K562 (cell line): ENCODE measurements around the gene FRRS1. TPM values are rescaled to one million over a fixed set of nuclear protein-coding genes. Genes with fewer than 3 reads are reported as not detected.

ENCODE experiments used
- ATAC-seq: fragments of 200-7000 bp; cut with Tn5 transposase; 3 replicates; pipeline ENCODE4 v1.9.1; 2020; ENCODE audit warnings: moderate library complexity
- BruUV-seq: library from RNA; stranded (reverse); fragments of 400-500 nt; replicated peaks from 2 replicates; lab custom pipeline; 2021; lab: Mats Ljungman, UMichigan
- CTCF ChIA-PET: fragments of 300-600 bp; formaldehyde crosslinking; extraction: SDS; loops from one replicate; lab custom pipeline; 2021; ENCODE audit warnings: low intra/inter-chr PET ratio; lab: Yijun Ruan, JAX
- POLR2A ChIA-PET: fragments of 300-600, 350-650 bp; sonication (Branson Sonifier 250); formaldehyde crosslinking; extraction: SDS; loops from one replicate; lab custom pipeline; 2021; ENCODE audit warnings: antibody characterized with exemption, inconsistent platforms; lab: Yijun Ruan, JAX
- DNase-seq, 4 experiments: peaks; one replicate each; pipeline versions ENCODE4 v3.0.0 to v3.0.0-alpha.2; 2011 to 2018; ENCODE audit warnings: low spot score in 3 of 4, mixed read lengths in 3 of 4; ENCODE audit errors: extremely low read depth in 1 of 4
- FAIRE-seq: peaks from 2 replicates; lab custom pipeline; 2011; peaks lifted over from hg19 to GRCh38; lab: Jason Lieb, UNC
- H2AFZ ChIP-seq: 2 replicates; pipeline ENCODE4 v1.6.0; 2011; ENCODE audit warnings: low read depth, low read length, control low read depth, inconsistent platforms
- H3K27ac ChIP-seq: fragments of 200-600 bp; 3 replicates; pipeline ENCODE4 v1.8.0; 2011; ENCODE audit warnings: low read depth, mild to moderate bottlenecking, control low read depth, inconsistent platforms, low read length, moderate library complexity, mixed read lengths; ENCODE audit errors: extremely low read depth
- H3K27me3 ChIP-seq, 2 experiments: fragments of 300-600 bp in 1 of 2; 2 replicates in 1 of 2; 3 replicates in 1 of 2; pipeline versions ENCODE4 v1.6.0 to v1.8.0; 2011; ENCODE audit warnings: inconsistent platforms in 2 of 2, low read length in 2 of 2, mild to moderate bottlenecking in 1 of 2, mixed read lengths in 1 of 2, moderate library complexity in 1 of 2; ENCODE audit not compliant: control insufficient read depth in 2 of 2, insufficient read depth in 2 of 2
- H3K36me3 ChIP-seq: fragments of 300-600 bp; 3 replicates; pipeline ENCODE4 v1.8.0; 2011; ENCODE audit warnings: mild to moderate bottlenecking, low read length, inconsistent platforms; ENCODE audit not compliant: control insufficient read depth, insufficient read depth
- H3K4me1 ChIP-seq, 2 experiments: fragments of 200-600 bp in 1 of 2; replicated peaks in 1 of 2; 2 replicates in 1 of 2; 3 replicates in 1 of 2; pipeline versions ENCODE4 v1.5.1 to v1.8.0; 2011; ENCODE audit warnings: inconsistent platforms in 2 of 2, low read length in 2 of 2, mild to moderate bottlenecking in 1 of 2, mixed read lengths in 1 of 2, moderate library complexity in 1 of 2; ENCODE audit not compliant: control insufficient read depth in 2 of 2, insufficient read depth in 2 of 2
- H3K4me2 ChIP-seq: 2 replicates; pipeline ENCODE4 v1.6.1; 2011; ENCODE audit warnings: low read length, control low read depth, inconsistent platforms, mixed read lengths; ENCODE audit not compliant: insufficient read depth
- H3K4me3 ChIP-seq: fragments of 200-600 bp; sonication (generic), shearing (Covaris generic); 2 replicates; pipeline ENCODE4 v1.5.1; 2016; ENCODE audit warnings: control low read depth, inconsistent platforms
- H3K79me2 ChIP-seq: fragments of 200-600 bp; 3 replicates; pipeline ENCODE4 v1.8.0; 2011; ENCODE audit warnings: low read length, inconsistent platforms; ENCODE audit not compliant: control insufficient read depth, insufficient read depth
- H3K9ac ChIP-seq, 2 experiments: 2 replicates each; pipeline versions ENCODE4 v1.6.0 to v1.6.1; 2011; ENCODE audit warnings: low read depth in 2 of 2, low read length in 2 of 2, control low read depth in 1 of 2, inconsistent platforms in 1 of 2, mild to moderate bottlenecking in 1 of 2, mixed read lengths in 1 of 2; ENCODE audit not compliant: insufficient read depth in 1 of 2
- H3K9me1 ChIP-seq: one replicate; pipeline ENCODE4 v1.6.0; 2011; ENCODE audit warnings: inconsistent platforms, mild to moderate bottlenecking, low read length, moderate library complexity; ENCODE audit not compliant: control insufficient read depth, insufficient read depth
- H3K9me3 ChIP-seq: replicated peaks from 2 replicates; pipeline ENCODE4 v1.5.1; 2011; ENCODE audit warnings: low read depth, low read length, inconsistent platforms; ENCODE audit not compliant: control insufficient read depth, insufficient read depth
- H4K20me1 ChIP-seq: replicated peaks from 2 replicates; pipeline ENCODE4 v1.6.1; 2011; ENCODE audit warnings: low read length, inconsistent platforms, mixed read lengths; ENCODE audit not compliant: control insufficient read depth, insufficient read depth
- ARID2 ChIP-seq: fragments of 450-650 bp; IDR thresholded peaks from 2 replicates; pipeline ENCODE4 v1.6.1; 2017; ENCODE audit warnings: antibody characterized with exemption, mild to moderate bottlenecking
- DNMT1 ChIP-seq: fragments of 450-650 bp; IDR thresholded peaks from 2 replicates; pipeline ENCODE4 v1.6.1; 2016; ENCODE audit warnings: antibody characterized with exemption, mild to moderate bottlenecking
- EZH2 ChIP-seq: IDR thresholded peaks from 2 replicates; pipeline ENCODE4 v1.6.1; 2012; ENCODE audit warnings: low read depth, mild to moderate bottlenecking, inconsistent platforms, low read length, borderline replicate concordance
- FOXJ2 ChIP-seq: fragments of 200-800 bp; sonication (Bioruptor generic); IDR thresholded peaks from 2 replicates; pipeline ENCODE4 v1.6.1; 2016; ENCODE audit warnings: missing genetic modification characterization, missing compliant biosample characterization
- HBP1 ChIP-seq: fragments of 450-650 bp; formaldehyde crosslinking; IDR thresholded peaks from 2 replicates; pipeline ENCODE4 v1.4.0; 2022; ENCODE audit warnings: missing genetic modification characterization
- KDM4B ChIP-seq, 2 experiments: fragments of 450-650 bp in 1 of 2; sonication (generic) in 1 of 2; IDR thresholded peaks; 2 replicates each; pipeline ENCODE4 v1.6.1; 2016 to 2017; ENCODE audit warnings: borderline replicate concordance in 2 of 2, antibody characterized with exemption in 1 of 2, low read depth in 1 of 2, mild to moderate bottlenecking in 1 of 2
- LCOR ChIP-seq: sonication (generic); formaldehyde crosslinking; IDR thresholded peaks from 2 replicates; pipeline ENCODE4 v1.8.0; 2022; ENCODE audit warnings: mild to moderate bottlenecking, missing genetic modification reagents
- MBD2 ChIP-seq: sonication (generic); IDR thresholded peaks from 2 replicates; pipeline ENCODE4 v1.6.1; 2016; ENCODE audit warnings: low read depth, borderline replicate concordance
- NFE2L1 ChIP-seq: fragments of 450-650 bp; IDR thresholded peaks from 2 replicates; pipeline ENCODE4 v1.6.1; 2016; ENCODE audit warnings: missing genetic modification characterization, low read depth, mild to moderate bottlenecking, missing compliant biosample characterization, moderate library complexity, borderline replicate concordance
- NR2C1 ChIP-seq, 2 experiments: fragments of 450-650 bp; IDR thresholded peaks; 2 replicates each; pipeline ENCODE4 v1.6.1; 2017; ENCODE audit warnings: mild to moderate bottlenecking in 2 of 2, antibody characterized with exemption in 1 of 2, inconsistent platforms in 1 of 2, missing compliant biosample characterization in 1 of 2, missing genetic modification characterization in 1 of 2
- PHB ChIP-seq: fragments of 250-450 bp; sonication (Bioruptor Pico); IDR thresholded peaks from 2 replicates; pipeline ENCODE4 v1.5.0; 2021
- POLR3G ChIP-seq: IDR thresholded peaks from 2 replicates; pipeline ENCODE4 v1.6.1; 2011; ENCODE audit not compliant: insufficient read length, insufficient replicate concordance; ENCODE audit errors: extremely low read depth
- ZNF778 ChIP-seq: fragments of 450-650 bp; formaldehyde crosslinking; IDR thresholded peaks from 2 replicates; pipeline ENCODE4 v1.4.0; 2020; ENCODE audit warnings: mild to moderate bottlenecking, moderate library complexity
- WGBS: fragments of 100-300 bp; shearing (Covaris generic); methylation state at CpG from one replicate; pipeline ENCODE4 v1.1.6; 2016; ENCODE audit warnings: low coverage, mixed read lengths; ENCODE audit not compliant: insufficient coverage; ENCODE audit errors: missing lambda C conversion rate; 5-methylcytosine and 5-hydroxymethylcytosine counted together
- in situ Hi-C: fragments of 300-500 bp; cut with MboI; formaldehyde crosslinking; loops from 4 replicates; pipeline ENCODE4 v1.15.0; 2018; ENCODE audit warnings: inconsistent platforms, mixed read lengths
- intact Hi-C: fragments of 100-400 bp; cut with micrococcal nuclease; formaldehyde crosslinking; loops from 2 replicates; pipeline ENCODE4 v1.14.2; 2022
- polyA plus RNA-seq, 8 experiments: library from polyadenylated mRNA; depleted of rRNA in 4 of 8; stranded (reverse) in 5 of 8; unstranded in 3 of 8; fragments of >200 nt; fragmentation: Nextera tagmentation in 2 of 8; fragmentation: Illumina TruSeq in 1 of 8; extraction: Ambion mirVana in 2 of 8; extraction: Trizol in 1 of 8; gene quantifications; 2 replicates each; pipeline versions ENCODE4 v1.2.1 to v1.2.3, GENCODE V29; 2011 to 2014; ENCODE audit warnings: inconsistent platforms in 1 of 8, missing spikeins in 1 of 8
- total RNA-seq, 7 experiments: library from RNA; depleted of rRNA in 6 of 7; stranded (reverse); fragments of >200 nt in 6 of 7; fragmentation: Illumina TruSeq in 2 of 7; extraction: Trizol in 2 of 7; gene quantifications; 2 replicates each; pipeline versions ENCODE4 v1.2.1 to v1.2.3, GENCODE V29; 2011 to 2021; ENCODE audit warnings: low replicate concordance in 1 of 7
- TF ChIP-seq, protein P1 (sequence below): fragments of 250-450 bp; sonication (Bioruptor Pico); IDR thresholded peaks from 2 replicates; pipeline ENCODE4 v1.5.0; 2020; ENCODE audit warnings: mild to moderate bottlenecking, borderline replicate concordance
- TF ChIP-seq, protein P2 (sequence below): sonication (generic); formaldehyde crosslinking; IDR thresholded peaks from 2 replicates; pipeline ENCODE4 v1.8.0; 2022; ENCODE audit warnings: mild to moderate bottlenecking, missing genetic modification reagents

The FRRS1 gene
- total and polyA plus RNA-seq, 9 of the 15 experiments (the other 6 are each of a cell fraction or from before 2014, with no cell fraction given), result 0.87 to 54.0 (median 23.7) TPM

DNA sequence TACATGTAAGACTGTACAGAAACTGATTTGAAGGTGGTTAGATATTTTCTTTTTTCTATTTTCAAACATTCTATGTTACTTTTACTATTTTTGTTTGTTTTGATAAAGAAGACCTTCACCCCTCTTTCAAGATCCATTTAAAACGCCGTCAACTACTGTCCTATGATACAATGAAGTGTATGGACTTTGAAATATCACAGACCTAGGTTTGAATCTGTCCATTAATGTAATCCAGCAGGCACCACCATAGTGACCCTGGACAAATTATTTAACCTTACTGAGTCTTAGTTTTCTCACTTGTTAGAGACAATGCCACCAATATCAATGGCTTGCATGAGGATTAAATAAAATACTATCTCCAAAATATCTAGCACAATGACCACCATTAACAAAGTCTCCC lies 2.0 kb downstream of the FRRS1 start:
- H3K36me3 ChIP-seq, result peaks cover 20% of the 10 kb centered on the region
- WGBS, result 14% methylated on average over 2 of the region's 2 CpGs
- DNase-seq (no peak), FAIRE-seq (no peak), ATAC-seq (peak; percentile 17; the same call in 2 of the 3 replicates)
- H3K27ac ChIP-seq, result peak overlapping the region; percentile 38
- ChIA-PET POLR2A (no interaction called here), CTCF (no interaction called here)
- no TSS peak for BruUV-seq
- peak overlapping the region; percentile 73 for H3K4me2 ChIP-seq
- in situ Hi-C loops (no loop called here), intact Hi-C loops (no loop called here)
- H3K4me1 ChIP-seq, result peaks cover 11 to 18% of the 10 kb centered on the region in 2 experiments; a peak in 4 of 5 replicates
- peaks cover 71% of the 10 kb centered on the region for H3K79me2 ChIP-seq
- H4K20me1 ChIP-seq, result no peaks in the 10 kb centered on the region
- H2AFZ ChIP-seq, result no peak overlapping the region
- TF ChIP-seq FOXJ2 (tag) (no peak), PHB (CRISPR knock-in tag) (no peak), EZH2 (no peak), POLR3G (no peak), HBP1 (no peak), NR2C1 (IDR thresholded peaks at IDR 0.05) (no peak), NR2C1 (tag; IDR thresholded peaks at IDR 0.05) (no peak), MBD2 (no peak), NFE2L1 (tag) (no peak), DNMT1 (no peak), LCOR (no peak), ARID2 (no peak), KDM4B (IDR thresholded peaks at IDR 0.05; ENCODE audit: borderline replicate concordance in 2 of 2, low read depth in 1 of 2) (no peak), ZNF778 (CRISPR knock-in tag) (no peak)
- TF ChIP-seq, protein P1, sequence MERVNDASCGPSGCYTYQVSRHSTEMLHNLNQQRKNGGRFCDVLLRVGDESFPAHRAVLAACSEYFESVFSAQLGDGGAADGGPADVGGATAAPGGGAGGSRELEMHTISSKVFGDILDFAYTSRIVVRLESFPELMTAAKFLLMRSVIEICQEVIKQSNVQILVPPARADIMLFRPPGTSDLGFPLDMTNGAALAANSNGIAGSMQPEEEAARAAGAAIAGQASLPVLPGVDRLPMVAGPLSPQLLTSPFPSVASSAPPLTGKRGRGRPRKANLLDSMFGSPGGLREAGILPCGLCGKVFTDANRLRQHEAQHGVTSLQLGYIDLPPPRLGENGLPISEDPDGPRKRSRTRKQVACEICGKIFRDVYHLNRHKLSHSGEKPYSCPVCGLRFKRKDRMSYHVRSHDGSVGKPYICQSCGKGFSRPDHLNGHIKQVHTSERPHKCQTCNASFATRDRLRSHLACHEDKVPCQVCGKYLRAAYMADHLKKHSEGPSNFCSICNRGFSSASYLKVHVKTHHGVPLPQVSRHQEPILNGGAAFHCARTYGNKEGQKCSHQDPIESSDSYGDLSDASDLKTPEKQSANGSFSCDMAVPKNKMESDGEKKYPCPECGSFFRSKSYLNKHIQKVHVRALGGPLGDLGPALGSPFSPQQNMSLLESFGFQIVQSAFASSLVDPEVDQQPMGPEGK, result no peak
- TF ChIP-seq, protein P2, sequence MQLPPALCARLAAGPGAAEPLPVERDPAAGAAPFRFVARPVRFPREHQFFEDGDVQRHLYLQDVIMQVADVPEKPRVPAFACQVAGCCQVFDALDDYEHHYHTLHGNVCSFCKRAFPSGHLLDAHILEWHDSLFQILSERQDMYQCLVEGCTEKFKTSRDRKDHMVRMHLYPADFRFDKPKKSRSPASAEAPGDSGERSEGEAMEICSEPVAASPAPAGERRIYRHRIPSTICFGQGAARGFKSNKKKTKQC (CRISPR knock-in tag), result no peak
- H3K4me3 ChIP-seq, result peak overlapping the region; percentile 78
- H3K9ac ChIP-seq, result peak overlapping the region in 1 of 2 experiments; percentile 72; a peak in 3 of 4 replicates
- H3K9me1 ChIP-seq, result no peaks in the 10 kb centered on the region
- 0 out of 2 replicates have a peak, but pooled peaks cover 3% of the 10 kb centered on the region for H3K9me3 ChIP-seq
- no peaks in the 10 kb centered on the region for H3K27me3 ChIP-seq
